ENCODE measurements around the gene RLN3. TPM values are rescaled to one million over a fixed set of nuclear protein-coding genes. Genes with fewer than 3 reads are reported as not detected.

The RLN3 gene
- total and polyA plus RNA-seq, 2 of the 8 experiments (the other 6 are each of a cell fraction or from before 2014, with no cell fraction given): not detected

DNA sequence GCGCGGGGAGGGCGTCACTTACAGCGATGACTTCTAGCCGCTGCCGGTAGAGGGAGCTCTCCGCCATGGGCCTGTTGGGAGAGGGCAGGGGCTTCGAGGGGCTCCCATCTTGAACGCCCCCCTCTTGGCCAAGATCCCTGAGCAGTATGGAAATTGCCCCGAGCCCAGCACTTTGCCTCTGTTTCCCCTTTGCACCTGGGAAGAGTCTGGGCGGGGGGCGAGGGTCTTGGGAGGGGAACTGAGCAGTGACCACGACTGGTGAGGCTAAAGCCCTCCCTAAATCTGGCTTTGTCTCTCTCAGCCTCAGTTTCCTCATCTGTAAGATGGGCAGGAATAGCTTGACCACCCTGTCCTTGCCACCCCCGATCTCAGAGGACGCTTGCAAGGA lies 31.1 kb downstream of the RLN3 start:
- H2BK120ac ChIP-seq (replicated peaks; ENCODE audit: low read depth, low read length): no peak overlapping the region
- DNase-seq (ENCODE audit: low read depth in 1 of 2, low spot score in 2 of 2): peak in 1 of 2 experiments; percentile 93
- POLR2A ChIA-PET (ENCODE audit: partially characterized antibody): interaction anchor here (0.9 kb wide), 2 partner anchors 27 to 96 kb away, joined by 3 to 4 read pairs; partner anchors contain the start of gene IL27RA
- peaks cover 5 to 19% (median 14%) of the 10 kb centered on the region in 4 experiments for H3K27me3 ChIP-seq (replicated peaks in 1 of 4; ENCODE audit: control insufficient read depth in 3 of 4, extremely low read depth in 1 of 4, insufficient read depth in 3 of 4, low read length in 3 of 4)
- no peak overlapping the region for H2AFZ ChIP-seq (ENCODE audit: low read length)
- H3K4me2 ChIP-seq (ENCODE audit: insufficient read depth in 1 of 2, low read depth in 2 of 2, low read length in 2 of 2): peak overlapping the region; percentile 61 to 77; a peak in 2 of 4 replicates
- no peak overlapping the region for H4K91ac ChIP-seq (replicated peaks; ENCODE audit: insufficient read length, low read length)
- H3K27ac ChIP-seq (ENCODE audit: low read depth, low read length): no peak overlapping the region
- no peak overlapping the region for H4K5ac ChIP-seq (ENCODE audit: insufficient read length, low read depth, low read length)
- no peak overlapping the region for H3K23ac ChIP-seq (ENCODE audit: insufficient read length)
- H3K79me1 ChIP-seq (ENCODE audit: low read depth, low read length): no peaks in the 10 kb centered on the region
- H2BK5ac ChIP-seq (ENCODE audit: low read depth, low read length): no peak overlapping the region
- CTCF ChIA-PET (ENCODE audit: partially characterized antibody): interaction anchor here (0.6 to 7.3 kb wide), 45 partner anchors 11 to 616 kb away, joined by 3 to 103 read pairs (median 4); partner anchors contain the start of genes ASF1B, C19orf67, IL27RA and MISP3
- H2BK20ac ChIP-seq (ENCODE audit: low read length): no peak overlapping the region
- no peak for FAIRE-seq
- no peak overlapping the region for H2AK5ac ChIP-seq (ENCODE audit: low read depth, low read length)
- peaks cover 0 to 10% (median 3%) of the 10 kb centered on the region in 4 experiments; a peak in 4 of 7 replicates for H3K4me1 ChIP-seq (replicated peaks in 1 of 4; ENCODE audit: control insufficient read depth in 3 of 4, insufficient read depth in 4 of 4, low read length in 3 of 4)
- WGBS, 2 experiments (ENCODE audit: extremely low coverage in 1 of 2, insufficient coverage in 1 of 2, insufficient read length in 1 of 2, insufficient replicate concordance in 2 of 2, low coverage in 1 of 2, low lambda C conversion rate in 2 of 2, missing lambda C conversion rate in 1 of 2): 16% methylated on average over 15 of the region's 15 CpGs; no CpG with 5 or more reads in 1 of the 2 experiments
- TF ChIP-seq HDAC2 (IDR thresholded peaks at IDR 0.05; ENCODE audit: borderline replicate concordance in 1 of 2, low read depth in 2 of 2, low read length in 2 of 2): peak in 1 of 2 experiments; percentile 88; a peak in 1 of 4 replicates
- TF ChIP-seq, protein P1, sequence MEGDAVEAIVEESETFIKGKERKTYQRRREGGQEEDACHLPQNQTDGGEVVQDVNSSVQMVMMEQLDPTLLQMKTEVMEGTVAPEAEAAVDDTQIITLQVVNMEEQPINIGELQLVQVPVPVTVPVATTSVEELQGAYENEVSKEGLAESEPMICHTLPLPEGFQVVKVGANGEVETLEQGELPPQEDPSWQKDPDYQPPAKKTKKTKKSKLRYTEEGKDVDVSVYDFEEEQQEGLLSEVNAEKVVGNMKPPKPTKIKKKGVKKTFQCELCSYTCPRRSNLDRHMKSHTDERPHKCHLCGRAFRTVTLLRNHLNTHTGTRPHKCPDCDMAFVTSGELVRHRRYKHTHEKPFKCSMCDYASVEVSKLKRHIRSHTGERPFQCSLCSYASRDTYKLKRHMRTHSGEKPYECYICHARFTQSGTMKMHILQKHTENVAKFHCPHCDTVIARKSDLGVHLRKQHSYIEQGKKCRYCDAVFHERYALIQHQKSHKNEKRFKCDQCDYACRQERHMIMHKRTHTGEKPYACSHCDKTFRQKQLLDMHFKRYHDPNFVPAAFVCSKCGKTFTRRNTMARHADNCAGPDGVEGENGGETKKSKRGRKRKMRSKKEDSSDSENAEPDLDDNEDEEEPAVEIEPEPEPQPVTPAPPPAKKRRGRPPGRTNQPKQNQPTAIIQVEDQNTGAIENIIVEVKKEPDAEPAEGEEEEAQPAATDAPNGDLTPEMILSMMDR (IDR thresholded peaks at IDR 0.05; ENCODE audit: control extremely low read depth in 1 of 3, insufficient read depth in 1 of 3, low read depth in 1 of 3, low read length in 3 of 3): peak; percentile 74 to 96 (median 83)
- no peak for TF ChIP-seq TAF7 (optimal IDR thresholded peaks at IDR 0.05; ENCODE audit: borderline replicate concordance, low read depth, low read length)
- no peak for TF ChIP-seq KDM4A (IDR thresholded peaks at IDR 0.05; ENCODE audit: low read depth, low read length, severe bottlenecking)
- TF ChIP-seq RAD21 (IDR thresholded peaks at IDR 0.05 in 1 of 2, conservative IDR thresholded peaks at IDR 0.05 in 1 of 2; ENCODE audit: low read depth in 2 of 2, low read length in 2 of 2): peak; percentile 50 to 52; a peak in 3 of 4 replicates
- peak; percentile 75 for TF ChIP-seq CREB1 (IDR thresholded peaks at IDR 0.05)
- peak; percentile 48; the same call in 1 of the 2 replicates for TF ChIP-seq YY1 (IDR thresholded peaks at IDR 0.05; ENCODE audit: low read depth, low read length)
- TF ChIP-seq KDM1A (IDR thresholded peaks at IDR 0.05; ENCODE audit: borderline replicate concordance, low read length): peak; percentile 92
- no peak overlapping the region for H3K14ac ChIP-seq (ENCODE audit: insufficient read length)
- H4K8ac ChIP-seq (ENCODE audit: extremely low read depth, insufficient read depth, low read length): no peak overlapping the region
- no peak overlapping the region for H3K9ac ChIP-seq (replicated peaks in 1 of 4; ENCODE audit: extremely low read depth in 1 of 4, low read depth in 3 of 4, low read length in 3 of 4)
- H3K4ac ChIP-seq (replicated peaks; ENCODE audit: insufficient read length, low read depth, low read length): no peak overlapping the region
- peaks cover 0 to 2% of the 10 kb centered on the region in 2 experiments for H4K20me1 ChIP-seq (replicated peaks in 1 of 2; ENCODE audit: control insufficient read depth in 1 of 2, insufficient read depth in 2 of 2, low read length in 2 of 2)
- peaks cover 12% of the 10 kb centered on the region; the same call in 1 of the 2 replicates for H3K23me2 ChIP-seq (ENCODE audit: low read depth, low read length)
- no peak overlapping the region for H2BK12ac ChIP-seq (ENCODE audit: low read depth, low read length)
- no peaks in the 10 kb centered on the region for H3K79me2 ChIP-seq (ENCODE audit: control insufficient read depth in 1 of 2, insufficient read depth in 2 of 2, low read length in 2 of 2)
- no peak overlapping the region for H2BK15ac ChIP-seq (ENCODE audit: low read length)
- no peak overlapping the region for H3K4me3 ChIP-seq (ENCODE audit: extremely low read depth in 1 of 4, insufficient read depth in 2 of 4, low read depth in 3 of 4, low read length in 4 of 4)
- H3K18ac ChIP-seq (ENCODE audit: extremely low read depth, low read length): no peak overlapping the region
- no peaks in the 10 kb centered on the region for H3K9me3 ChIP-seq (ENCODE audit: insufficient read depth in 2 of 2, low read depth in 1 of 2, low read length in 1 of 2)
- H3K56ac ChIP-seq (replicated peaks; ENCODE audit: insufficient read length, low read depth, low read length): no peak overlapping the region
- H3K36me3 ChIP-seq (ENCODE audit: control insufficient read depth in 2 of 4, insufficient read depth in 4 of 4, low read length in 3 of 4): no peaks in the 10 kb centered on the region
